HEK293 (cell line): ENCODE measurements around the gene SNAP91.

Source experiments
- GLIS2 ChIP-seq: fragments of 450-650 bp; formaldehyde crosslinking; IDR thresholded peaks from 2 replicates; pipeline ENCODE4 v1.5.1; 2016; ENCODE audit warnings: missing biosample characterization, missing genetic modification characterization
- TRIM28 ChIP-seq: IDR thresholded peaks from 2 replicates; pipeline ENCODE4 v1.6.1; 2011; ENCODE audit warnings: low read length, control low read depth, borderline replicate concordance
- ZBTB7A ChIP-seq: fragments of 450-650 bp; formaldehyde crosslinking; IDR thresholded peaks from 2 replicates; pipeline ENCODE4 v1.5.1; 2016; ENCODE audit warnings: low read depth, missing biosample characterization, missing genetic modification characterization
- ZNF133 ChIP-seq: fragments of 450-650 bp; formaldehyde crosslinking; IDR thresholded peaks from 2 replicates; pipeline ENCODE4 v1.5.1; 2016; ENCODE audit warnings: missing biosample characterization, missing genetic modification characterization
- ZNF214 ChIP-seq: fragments of 450-650 bp; formaldehyde crosslinking; IDR thresholded peaks from 2 replicates; pipeline ENCODE4 v1.5.1; 2017; ENCODE audit warnings: missing biosample characterization, mild to moderate bottlenecking, missing genetic modification characterization, borderline replicate concordance
- ZNF354C ChIP-seq: fragments of 450-650 bp; formaldehyde crosslinking; IDR thresholded peaks from 2 replicates; pipeline ENCODE4 v1.5.1; 2016; ENCODE audit warnings: missing biosample characterization, missing genetic modification characterization, low read depth, borderline replicate concordance
- ZNF433 ChIP-seq: fragments of 450-650 bp; formaldehyde crosslinking; IDR thresholded peaks from 2 replicates; pipeline ENCODE4 v1.5.1; 2016; ENCODE audit warnings: missing biosample characterization, missing genetic modification characterization, low read depth
- ZNF529 ChIP-seq: fragments of 450-650 bp; formaldehyde crosslinking; IDR thresholded peaks from 2 replicates; pipeline ENCODE4 v1.5.1; 2017; ENCODE audit warnings: missing genetic modification characterization, missing biosample characterization; ENCODE audit not compliant: insufficient replicate concordance
- ZNF571 ChIP-seq: fragments of 450-650 bp; formaldehyde crosslinking; IDR thresholded peaks from 2 replicates; pipeline ENCODE4 v1.5.0; 2017; ENCODE audit warnings: missing biosample characterization, missing genetic modification characterization
- TF ChIP-seq, protein P1 (sequence below): fragments of 450-650 bp; formaldehyde crosslinking; IDR thresholded peaks from 2 replicates; pipeline ENCODE4 v1.5.1; 2016; ENCODE audit warnings: missing biosample characterization, missing genetic modification characterization
- TF ChIP-seq, protein P2 (sequence below): fragments of 450-650 bp; formaldehyde crosslinking; IDR thresholded peaks from 2 replicates; pipeline ENCODE4 v1.5.1; 2016; ENCODE audit warnings: missing biosample characterization, missing genetic modification characterization
- TF ChIP-seq, protein P3 (sequence below): fragments of 450-650 bp; formaldehyde crosslinking; IDR thresholded peaks from 2 replicates; pipeline ENCODE4 v1.5.1; 2016; ENCODE audit warnings: missing biosample characterization, missing genetic modification characterization
- TF ChIP-seq, protein P4 (sequence below): fragments of 450-650 bp; formaldehyde crosslinking; IDR thresholded peaks from 2 replicates; pipeline ENCODE4 v1.5.1; 2016; ENCODE audit warnings: missing biosample characterization, missing genetic modification characterization
- TF ChIP-seq, protein P5 (sequence below): fragments of 450-650 bp; IDR thresholded peaks from 2 replicates; pipeline ENCODE4 v1.5.1; 2018; ENCODE audit warnings: missing biosample characterization, mild to moderate bottlenecking, missing genetic modification characterization

DNA sequence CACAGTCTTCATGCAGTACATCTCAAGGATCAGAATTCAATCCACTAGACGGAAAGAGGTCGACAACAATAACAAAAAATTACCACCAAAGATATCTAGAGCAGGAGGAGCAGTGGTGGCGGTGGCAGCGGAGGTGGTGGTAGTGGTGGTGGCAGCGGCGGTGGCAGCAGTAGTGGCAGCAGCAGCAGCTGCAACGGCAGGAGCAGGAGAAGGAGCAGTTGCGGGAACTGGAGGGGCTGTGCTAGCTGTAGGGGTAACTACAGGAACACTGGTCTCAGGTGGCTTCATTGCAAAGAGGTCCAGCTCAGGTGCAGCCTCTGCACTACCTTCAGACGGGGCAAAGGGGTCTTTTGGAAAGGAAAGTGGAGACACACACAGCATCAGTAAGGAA lies 115.5 kb downstream of the SNAP91 start:
- TF ChIP-seq, protein P1, sequence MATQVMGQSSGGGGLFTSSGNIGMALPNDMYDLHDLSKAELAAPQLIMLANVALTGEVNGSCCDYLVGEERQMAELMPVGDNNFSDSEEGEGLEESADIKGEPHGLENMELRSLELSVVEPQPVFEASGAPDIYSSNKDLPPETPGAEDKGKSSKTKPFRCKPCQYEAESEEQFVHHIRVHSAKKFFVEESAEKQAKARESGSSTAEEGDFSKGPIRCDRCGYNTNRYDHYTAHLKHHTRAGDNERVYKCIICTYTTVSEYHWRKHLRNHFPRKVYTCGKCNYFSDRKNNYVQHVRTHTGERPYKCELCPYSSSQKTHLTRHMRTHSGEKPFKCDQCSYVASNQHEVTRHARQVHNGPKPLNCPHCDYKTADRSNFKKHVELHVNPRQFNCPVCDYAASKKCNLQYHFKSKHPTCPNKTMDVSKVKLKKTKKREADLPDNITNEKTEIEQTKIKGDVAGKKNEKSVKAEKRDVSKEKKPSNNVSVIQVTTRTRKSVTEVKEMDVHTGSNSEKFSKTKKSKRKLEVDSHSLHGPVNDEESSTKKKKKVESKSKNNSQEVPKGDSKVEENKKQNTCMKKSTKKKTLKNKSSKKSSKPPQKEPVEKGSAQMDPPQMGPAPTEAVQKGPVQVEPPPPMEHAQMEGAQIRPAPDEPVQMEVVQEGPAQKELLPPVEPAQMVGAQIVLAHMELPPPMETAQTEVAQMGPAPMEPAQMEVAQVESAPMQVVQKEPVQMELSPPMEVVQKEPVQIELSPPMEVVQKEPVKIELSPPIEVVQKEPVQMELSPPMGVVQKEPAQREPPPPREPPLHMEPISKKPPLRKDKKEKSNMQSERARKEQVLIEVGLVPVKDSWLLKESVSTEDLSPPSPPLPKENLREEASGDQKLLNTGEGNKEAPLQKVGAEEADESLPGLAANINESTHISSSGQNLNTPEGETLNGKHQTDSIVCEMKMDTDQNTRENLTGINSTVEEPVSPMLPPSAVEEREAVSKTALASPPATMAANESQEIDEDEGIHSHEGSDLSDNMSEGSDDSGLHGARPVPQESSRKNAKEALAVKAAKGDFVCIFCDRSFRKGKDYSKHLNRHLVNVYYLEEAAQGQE (tag by site-specific recombination) = no peak
- TF ChIP-seq ZBTB7A (tag by site-specific recombination) (no peak), TRIM28 (no peak), GLIS2 (tag by site-specific recombination) (no peak), ZNF433 (tag by site-specific recombination) (no peak), ZNF354C (tag by site-specific recombination) (no peak), ZNF133 (tag by site-specific recombination) (no peak), ZNF529 (tag by site-specific recombination) (no peak), ZNF571 (tag by site-specific recombination) (no peak), ZNF214 (tag by site-specific recombination) (no peak)
- TF ChIP-seq, protein P2, sequence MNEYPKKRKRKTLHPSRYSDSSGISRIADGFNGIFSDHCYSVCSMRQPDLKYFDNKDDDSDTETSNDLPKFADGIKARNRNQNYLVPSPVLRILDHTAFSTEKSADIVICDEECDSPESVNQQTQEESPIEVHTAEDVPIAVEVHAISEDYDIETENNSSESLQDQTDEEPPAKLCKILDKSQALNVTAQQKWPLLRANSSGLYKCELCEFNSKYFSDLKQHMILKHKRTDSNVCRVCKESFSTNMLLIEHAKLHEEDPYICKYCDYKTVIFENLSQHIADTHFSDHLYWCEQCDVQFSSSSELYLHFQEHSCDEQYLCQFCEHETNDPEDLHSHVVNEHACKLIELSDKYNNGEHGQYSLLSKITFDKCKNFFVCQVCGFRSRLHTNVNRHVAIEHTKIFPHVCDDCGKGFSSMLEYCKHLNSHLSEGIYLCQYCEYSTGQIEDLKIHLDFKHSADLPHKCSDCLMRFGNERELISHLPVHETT (tag by site-specific recombination) = no peak
- TF ChIP-seq, protein P3, sequence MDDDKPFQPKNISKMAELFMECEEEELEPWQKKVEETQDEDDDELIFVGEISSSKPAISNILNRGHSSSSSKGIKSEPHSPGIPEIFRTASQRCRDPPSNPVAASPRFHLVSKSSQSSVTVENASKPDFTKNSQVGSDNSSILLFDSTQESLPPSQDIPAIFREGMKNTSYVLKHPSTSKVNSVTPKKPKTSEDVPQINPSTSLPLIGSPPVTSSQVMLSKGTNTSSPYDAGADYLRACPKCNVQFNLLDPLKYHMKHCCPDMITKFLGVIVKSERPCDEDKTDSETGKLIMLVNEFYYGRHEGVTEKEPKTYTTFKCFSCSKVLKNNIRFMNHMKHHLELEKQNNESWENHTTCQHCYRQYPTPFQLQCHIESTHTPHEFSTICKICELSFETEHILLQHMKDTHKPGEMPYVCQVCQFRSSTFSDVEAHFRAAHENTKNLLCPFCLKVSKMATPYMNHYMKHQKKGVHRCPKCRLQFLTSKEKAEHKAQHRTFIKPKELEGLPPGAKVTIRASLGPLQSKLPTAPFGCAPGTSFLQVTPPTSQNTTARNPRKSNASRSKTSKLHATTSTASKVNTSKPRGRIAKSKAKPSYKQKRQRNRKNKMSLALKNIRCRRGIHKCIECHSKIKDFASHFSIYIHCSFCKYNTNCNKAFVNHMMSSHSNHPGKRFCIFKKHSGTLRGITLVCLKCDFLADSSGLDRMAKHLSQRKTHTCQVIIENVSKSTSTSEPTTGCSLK (tag by site-specific recombination) = no peak
- TF ChIP-seq, protein P4, sequence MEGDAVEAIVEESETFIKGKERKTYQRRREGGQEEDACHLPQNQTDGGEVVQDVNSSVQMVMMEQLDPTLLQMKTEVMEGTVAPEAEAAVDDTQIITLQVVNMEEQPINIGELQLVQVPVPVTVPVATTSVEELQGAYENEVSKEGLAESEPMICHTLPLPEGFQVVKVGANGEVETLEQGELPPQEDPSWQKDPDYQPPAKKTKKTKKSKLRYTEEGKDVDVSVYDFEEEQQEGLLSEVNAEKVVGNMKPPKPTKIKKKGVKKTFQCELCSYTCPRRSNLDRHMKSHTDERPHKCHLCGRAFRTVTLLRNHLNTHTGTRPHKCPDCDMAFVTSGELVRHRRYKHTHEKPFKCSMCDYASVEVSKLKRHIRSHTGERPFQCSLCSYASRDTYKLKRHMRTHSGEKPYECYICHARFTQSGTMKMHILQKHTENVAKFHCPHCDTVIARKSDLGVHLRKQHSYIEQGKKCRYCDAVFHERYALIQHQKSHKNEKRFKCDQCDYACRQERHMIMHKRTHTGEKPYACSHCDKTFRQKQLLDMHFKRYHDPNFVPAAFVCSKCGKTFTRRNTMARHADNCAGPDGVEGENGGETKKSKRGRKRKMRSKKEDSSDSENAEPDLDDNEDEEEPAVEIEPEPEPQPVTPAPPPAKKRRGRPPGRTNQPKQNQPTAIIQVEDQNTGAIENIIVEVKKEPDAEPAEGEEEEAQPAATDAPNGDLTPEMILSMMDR (tag by site-specific recombination) = no peak
- TF ChIP-seq, protein P5, sequence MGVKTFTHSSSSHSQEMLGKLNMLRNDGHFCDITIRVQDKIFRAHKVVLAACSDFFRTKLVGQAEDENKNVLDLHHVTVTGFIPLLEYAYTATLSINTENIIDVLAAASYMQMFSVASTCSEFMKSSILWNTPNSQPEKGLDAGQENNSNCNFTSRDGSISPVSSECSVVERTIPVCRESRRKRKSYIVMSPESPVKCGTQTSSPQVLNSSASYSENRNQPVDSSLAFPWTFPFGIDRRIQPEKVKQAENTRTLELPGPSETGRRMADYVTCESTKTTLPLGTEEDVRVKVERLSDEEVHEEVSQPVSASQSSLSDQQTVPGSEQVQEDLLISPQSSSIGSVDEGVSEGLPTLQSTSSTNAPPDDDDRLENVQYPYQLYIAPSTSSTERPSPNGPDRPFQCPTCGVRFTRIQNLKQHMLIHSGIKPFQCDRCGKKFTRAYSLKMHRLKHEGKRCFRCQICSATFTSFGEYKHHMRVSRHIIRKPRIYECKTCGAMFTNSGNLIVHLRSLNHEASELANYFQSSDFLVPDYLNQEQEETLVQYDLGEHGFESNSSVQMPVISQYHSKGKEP = no peak
